Cardiac fibroblast (primary cell): ENCODE measurements around the gene NANOS2.

ENCODE experiments used
- DNase-seq, 2 donors: peaks; one replicate each; pipeline versions ENCODE4 v3.0.0 to v3.0.0-alpha.2; 2010; ENCODE audit warnings: low read depth in 2 of 2
- H3K4me3 ChIP-seq, 2 donors: replicated peaks in 1 of 2; 1 replicate in 1 of 2; 2 replicates in 1 of 2; pipeline ENCODE4 v1.5.1; 2011; ENCODE audit warnings: low read depth in 2 of 2, low read length in 2 of 2, mild to moderate bottlenecking in 2 of 2, moderate library complexity in 1 of 2
- CTCF ChIP-seq: IDR thresholded peaks from one replicate; pipeline ENCODE4 v1.5.1; 2011; ENCODE audit warnings: low read depth, mild to moderate bottlenecking, low read length, inconsistent platforms

NANOS2 gene

GRCh38 chr19:45931055-45931454 lies 16.5 kb upstream of the NANOS2 start:
- H3K4me3 ChIP-seq: no peak overlapping the region
- TF ChIP-seq CTCF: peak; percentile 8
- DNase-seq: no peak

- DNase-seq: no peak
- TF ChIP-seq CTCF: no peak
- no peak overlapping the region for H3K4me3 ChIP-seq
Observed at GRCh38 chr19:45929247-45929646, 14.7 kb upstream of the NANOS2 start.

DNA sequence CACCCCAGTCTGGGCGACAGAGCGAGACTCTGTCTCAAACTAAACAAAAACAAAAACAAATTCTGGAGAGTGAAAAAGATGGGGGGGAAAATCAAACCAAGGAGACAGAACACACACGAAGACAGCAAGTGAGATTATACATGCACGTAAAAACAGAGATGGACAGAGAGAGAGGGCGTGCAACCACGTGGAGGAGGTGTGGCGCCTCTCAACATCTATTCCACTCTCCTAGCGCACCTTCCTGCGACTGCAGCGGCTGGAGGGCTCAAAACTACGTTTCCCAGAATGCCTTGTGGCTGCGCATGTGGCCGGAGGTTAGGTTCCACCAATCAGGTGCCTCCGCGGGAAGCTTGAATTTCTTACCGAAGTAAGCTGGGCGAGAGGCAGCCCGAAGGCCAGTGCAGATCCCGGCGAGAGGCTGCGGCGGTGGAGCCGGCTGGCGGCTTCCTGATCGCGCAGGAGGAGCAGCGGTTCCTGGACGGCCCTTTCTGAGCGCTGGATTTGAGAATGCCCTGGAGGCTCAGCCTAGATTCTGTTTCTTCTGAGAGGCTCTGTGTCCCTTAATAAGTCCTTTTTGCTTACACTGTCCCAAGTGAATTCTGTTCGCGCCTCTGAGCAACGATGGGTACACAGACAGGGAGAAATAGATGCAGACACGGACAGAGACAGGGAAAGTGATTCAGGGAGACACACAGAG lies 13.1 kb upstream of the NANOS2 start:
- DNase-seq: peak; percentile 92 to 93
- H3K4me3 ChIP-seq: peak overlapping the region in 1 of 2 donors; percentile 10
- no peak for TF ChIP-seq CTCF

DNA sequence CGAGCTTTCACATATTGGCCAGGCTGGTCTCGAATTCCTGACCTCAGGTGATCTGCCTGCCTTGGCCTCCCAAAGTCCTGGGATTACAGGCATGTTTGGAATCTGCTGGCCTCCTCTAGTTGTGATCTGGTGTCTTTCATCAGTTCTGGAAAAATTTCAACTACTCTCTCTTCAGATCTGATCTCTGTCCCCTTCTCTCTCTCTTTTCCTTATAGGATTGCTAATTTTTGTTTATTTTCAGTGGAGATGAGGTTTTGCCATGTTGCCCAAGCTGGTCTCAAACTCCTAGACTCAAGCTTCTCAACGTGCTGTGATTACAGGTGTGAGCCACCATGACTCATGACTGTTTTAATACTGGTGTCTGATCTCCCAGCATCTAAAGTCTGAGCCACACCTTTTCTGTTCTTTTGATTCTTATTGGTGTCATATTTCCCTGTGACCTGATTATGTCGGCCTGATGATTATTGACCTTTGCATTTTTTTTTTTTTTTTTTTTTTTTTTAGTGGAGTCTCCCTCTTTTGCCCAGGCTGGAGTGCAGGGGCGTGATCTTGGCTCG lies 10.4 kb upstream of the NANOS2 start:
- DNase-seq: no peak
- TF ChIP-seq CTCF: no peak
- H3K4me3 ChIP-seq: no peak overlapping the region

GRCh38 chr19:45922281-45922680 lies 7.7 kb upstream of the NANOS2 start:
- peak; percentile 28 for TF ChIP-seq CTCF
- DNase-seq: no peak
- H3K4me3 ChIP-seq: no peak overlapping the region

DNA sequence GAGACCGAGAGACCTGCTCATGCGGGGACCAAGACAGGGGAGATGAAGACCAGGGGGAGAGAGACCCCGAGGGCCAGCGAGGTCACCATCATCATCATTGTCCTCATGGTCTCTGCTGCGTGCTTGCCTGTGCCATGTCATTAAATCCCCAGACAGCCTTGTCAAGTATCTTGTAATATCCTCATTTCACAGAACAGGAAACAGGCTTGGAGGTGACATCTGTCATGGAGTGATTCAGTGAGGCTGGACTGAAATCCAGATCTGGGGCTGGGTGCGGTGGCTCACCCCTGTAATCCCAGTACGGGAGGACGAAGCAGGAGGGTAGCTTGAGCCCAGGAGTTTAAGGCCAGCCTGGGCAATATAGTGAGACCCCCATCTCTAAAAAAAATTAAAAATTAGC lies 5.9 kb upstream of the NANOS2 start:
- no peak for TF ChIP-seq CTCF
- H3K4me3 ChIP-seq: no peak overlapping the region
- no peak for DNase-seq
